ENCODE data around the gene VTI1B. TPM values are rescaled to one million over a fixed set of nuclear protein-coding genes. Genes with fewer than 3 reads are reported as not detected.

VTI1B gene
- polyA plus RNA-seq, 4 donors, result 101 to 119 (median 106) TPM

Other genes starting within 250 kb of the VTI1B start
- gene TMEM229B, start 185.9 kb downstream of the VTI1B start, polyA plus RNA-seq (ENCODE audit: insufficient read length in 4 of 4), result 1 to 10 TPM in 3 of 4 donors, under 1 TPM in 1; 0.68 to 3.3 (median 2.5) TPM
- gene PLEKHH1, start 141.3 kb downstream of the VTI1B start, polyA plus RNA-seq (ENCODE audit: insufficient read length in 4 of 4), result 10 to 100 TPM in 3 of 4 donors, 1 to 10 TPM in 1; 6.7 to 81.2 (median 45.4) TPM
- gene PIGH, start 74.4 kb downstream of the VTI1B start, polyA plus RNA-seq (ENCODE audit: insufficient read length in 4 of 4), result 10 to 100 TPM; 26.2 to 44.3 (median 38.7) TPM
- gene ARG2, start 54.7 kb downstream of the VTI1B start, polyA plus RNA-seq (ENCODE audit: insufficient read length in 4 of 4), result 10 to 100 TPM in 3 of 4 donors, 1 to 10 TPM in 1; 1.7 to 35.3 (median 11.9) TPM
- 100 to 1,000 TPM in 3 of 4 donors, 10 to 100 TPM in 1; 52.3 to 115 (median 108) TPM for gene RDH11, start 21.1 kb upstream of the VTI1B start, polyA plus RNA-seq (ENCODE audit: insufficient read length in 4 of 4)
- gene RDH12, start 27.3 kb upstream of the VTI1B start, polyA plus RNA-seq (ENCODE audit: insufficient read length in 4 of 4), result under 1 TPM in 3 of 4 donors, not detected in 1; 0.36 to 0.84 (median 0.42) TPM
- gene ZFYVE26, start 142.0 kb upstream of the VTI1B start, polyA plus RNA-seq (ENCODE audit: insufficient read length in 4 of 4), result 10 to 100 TPM; 13.3 to 18.9 (median 15.2) TPM
- 10 to 100 TPM in 3 of 4 donors, 1 to 10 TPM in 1; 9.4 to 12.6 (median 11.6) TPM for gene RAD51B, start 145.1 kb upstream of the VTI1B start, polyA plus RNA-seq (ENCODE audit: insufficient read length in 4 of 4)